22Rv1 (cell line): Measurements from ENCODE around the gene ANKRD27.

Experiments
- ZFX ChIP-seq: fragments of 450-650 bp; IDR thresholded peaks from 2 replicates; pipeline ENCODE4 v1.6.1; 2017; ENCODE audit warnings: antibody characterized with exemption, borderline replicate concordance
- TF ChIP-seq, protein P1 (sequence below): fragments of 450-650 bp; IDR thresholded peaks from 2 replicates; pipeline ENCODE4 v1.5.1; 2017; ENCODE audit warnings: mild to moderate bottlenecking

DNA sequence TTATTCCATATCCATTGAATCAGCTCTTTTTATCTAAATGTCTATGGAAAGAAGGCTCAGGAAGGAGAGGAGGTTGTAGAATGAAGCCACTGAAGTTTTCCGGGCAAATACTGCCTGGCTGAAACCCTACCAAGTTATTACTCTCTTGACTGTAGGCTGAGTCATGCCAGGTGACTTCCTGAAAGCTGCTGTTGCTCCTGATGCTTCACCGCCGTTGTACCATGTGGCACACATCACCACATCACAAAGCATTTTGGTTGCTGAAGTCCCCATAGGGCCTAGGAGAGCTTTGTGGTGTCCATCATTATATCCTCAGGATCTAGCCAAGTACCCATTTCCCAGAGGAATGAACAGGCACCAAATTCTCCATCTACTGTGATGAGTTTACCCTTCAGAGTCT, 33.5 kb upstream of the ANKRD27 start:
- TF ChIP-seq, protein P1, sequence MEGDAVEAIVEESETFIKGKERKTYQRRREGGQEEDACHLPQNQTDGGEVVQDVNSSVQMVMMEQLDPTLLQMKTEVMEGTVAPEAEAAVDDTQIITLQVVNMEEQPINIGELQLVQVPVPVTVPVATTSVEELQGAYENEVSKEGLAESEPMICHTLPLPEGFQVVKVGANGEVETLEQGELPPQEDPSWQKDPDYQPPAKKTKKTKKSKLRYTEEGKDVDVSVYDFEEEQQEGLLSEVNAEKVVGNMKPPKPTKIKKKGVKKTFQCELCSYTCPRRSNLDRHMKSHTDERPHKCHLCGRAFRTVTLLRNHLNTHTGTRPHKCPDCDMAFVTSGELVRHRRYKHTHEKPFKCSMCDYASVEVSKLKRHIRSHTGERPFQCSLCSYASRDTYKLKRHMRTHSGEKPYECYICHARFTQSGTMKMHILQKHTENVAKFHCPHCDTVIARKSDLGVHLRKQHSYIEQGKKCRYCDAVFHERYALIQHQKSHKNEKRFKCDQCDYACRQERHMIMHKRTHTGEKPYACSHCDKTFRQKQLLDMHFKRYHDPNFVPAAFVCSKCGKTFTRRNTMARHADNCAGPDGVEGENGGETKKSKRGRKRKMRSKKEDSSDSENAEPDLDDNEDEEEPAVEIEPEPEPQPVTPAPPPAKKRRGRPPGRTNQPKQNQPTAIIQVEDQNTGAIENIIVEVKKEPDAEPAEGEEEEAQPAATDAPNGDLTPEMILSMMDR: no peak
- TF ChIP-seq ZFX: no peak
